Immature natural killer cell (primary cell): ENCODE results near the gene TRPV2. TPM values are rescaled to one million over a fixed set of nuclear protein-coding genes. Genes with fewer than 3 reads are reported as not detected.

Experiments
- DNase-seq, 3 donors: peaks; one replicate each; pipeline ENCODE4 v3.0.0; 2022; ENCODE audit warnings: mixed read lengths in 1 of 3
- H3K27ac Mint-ChIP-seq, 6 donors: one replicate each; pipeline ENCODE4 v1.8.0; 2020; ENCODE audit warnings: mixed read lengths in 6 of 6, mild to moderate bottlenecking in 5 of 6, inconsistent platforms in 4 of 6, moderate library complexity in 3 of 6
- H3K27me3 Mint-ChIP-seq, 3 donors: one replicate each; pipeline ENCODE4 v1.8.0; 2020 to 2021; ENCODE audit warnings: low read depth in 3 of 3, mild to moderate bottlenecking in 3 of 3, mixed read lengths in 3 of 3, moderate library complexity in 3 of 3, inconsistent platforms in 1 of 3
- H3K36me3 Mint-ChIP-seq, 3 donors: one replicate each; pipeline ENCODE4 v1.8.0; 2020; ENCODE audit warnings: mixed read lengths in 3 of 3, inconsistent platforms in 2 of 3, mild to moderate bottlenecking in 2 of 3
- H3K4me1 Mint-ChIP-seq, 2 donors: one replicate each; pipeline ENCODE4 v1.8.0; 2020; ENCODE audit warnings: inconsistent platforms in 2 of 2, mild to moderate bottlenecking in 2 of 2, mixed read lengths in 2 of 2, moderate library complexity in 1 of 2
- H3K4me3 Mint-ChIP-seq, 5 donors: one replicate each; pipeline ENCODE4 v1.8.0; 2020; ENCODE audit warnings: mild to moderate bottlenecking in 5 of 5, mixed read lengths in 5 of 5, inconsistent platforms in 3 of 5, moderate library complexity in 3 of 5
- H3K9me3 Mint-ChIP-seq, 6 donors: one replicate each; pipeline ENCODE4 v1.8.0; 2020; ENCODE audit warnings: mild to moderate bottlenecking in 6 of 6, mixed read lengths in 6 of 6, inconsistent platforms in 4 of 6, moderate library complexity in 3 of 6
- polyA plus RNA-seq, 3 donors: library from polyadenylated mRNA; unstranded; fragments of 300-500 nt; fragmentation: Illumina TruSeq; gene quantifications; one replicate each; pipeline ENCODE4 v1.2.3, GENCODE V29; 2021

Gene TRPV2
- polyA plus RNA-seq, 3 donors from 2014 or later: 151 to 206 (median 202) TPM

GRCh38 chr17:16484445-16485175 is 69.2 kb downstream of the TRPV2 start:
- H3K9me3 Mint-ChIP-seq: no peaks in the 10 kb centered on the region
- H3K4me3 Mint-ChIP-seq: no peak overlapping the region
- peaks cover 0 to 4% (median 0%) of the 10 kb centered on the region in 3 donors for H3K27me3 Mint-ChIP-seq
- H3K27ac Mint-ChIP-seq: no peak overlapping the region
- no peaks in the 10 kb centered on the region for H3K36me3 Mint-ChIP-seq
- no peaks in the 10 kb centered on the region for H3K4me1 Mint-ChIP-seq
- DNase-seq: no peak

Other genes starting within 250 kb of the TRPV2 start
- gene NCOR1, start 200.0 kb upstream of the TRPV2 start, polyA plus RNA-seq: 100 to 1,000 TPM in 1 of 3 donors, 10 to 100 TPM in 2; 18.8 to 192 (median 35.0) TPM
- gene PIGL, start 198.4 kb upstream of the TRPV2 start, polyA plus RNA-seq: 10 to 100 TPM in 1 of 3 donors, 1 to 10 TPM in 2; 4.1 to 12.4 (median 4.4) TPM
- 10 to 100 TPM; 14.2 to 28.1 (median 23.1) TPM for gene CENPV, start 62.1 kb upstream of the TRPV2 start, polyA plus RNA-seq
- 1,000 to 10,000 TPM; 3,354 to 4,873 (median 3,832) TPM for gene UBB, start 34.5 kb upstream of the TRPV2 start, polyA plus RNA-seq
- 1 to 10 TPM in 2 of 3 donors, under 1 TPM in 1; 0.93 to 2.1 (median 1.3) TPM for gene LRRC75A, start 76.6 kb downstream of the TRPV2 start, polyA plus RNA-seq
- gene ZNF287, start 153.6 kb downstream of the TRPV2 start, polyA plus RNA-seq: 10 to 100 TPM in 1 of 3 donors, 1 to 10 TPM in 2; 9.3 to 10.8 (median 9.5) TPM
- 1 to 10 TPM in 2 of 3 donors, under 1 TPM in 1; 0.68 to 4.3 (median 3.9) TPM for gene ZNF624, start 238.3 kb downstream of the TRPV2 start, polyA plus RNA-seq